Thyroid gland (tissue), 4 donors: ENCODE data around the gene REV3L.

Experiments used
- CTCF ChIP-seq, 6 experiments: fragments of 200-600 bp in 3 of 6; fragments of 450-650 bp in 3 of 6; sonication (generic) in 3 of 6; IDR thresholded peaks; one replicate each; pipeline ENCODE4 v1.5.1; 2016 to 2019; ENCODE audit warnings: antibody characterized with exemption in 6 of 6, mild to moderate bottlenecking in 2 of 6, inconsistent platforms in 1 of 6, moderate library complexity in 1 of 6
- POLR2A ChIP-seq, 2 donors: fragments of 450-650 bp; IDR thresholded peaks; one replicate each; pipeline ENCODE4 v1.6.1; 2017; ENCODE audit warnings: antibody characterized with exemption in 2 of 2, mild to moderate bottlenecking in 2 of 2, moderate library complexity in 1 of 2

GRCh38 chr6:111282515-111282914 is 200.5 kb downstream of the REV3L start:
- TF ChIP-seq CTCF (IDR thresholded peaks at IDR 0.05), result no peak
- TF ChIP-seq POLR2A (IDR thresholded peaks at IDR 0.05), result no peak
